ENCODE data around the gene OR2K2.
"Not testable (repeated sequence)": the region's sequence is repeated elsewhere in the genome, so short reads cannot be mapped to it uniquely, and the experiment has no call there.

The OR2K2 gene

DNA sequence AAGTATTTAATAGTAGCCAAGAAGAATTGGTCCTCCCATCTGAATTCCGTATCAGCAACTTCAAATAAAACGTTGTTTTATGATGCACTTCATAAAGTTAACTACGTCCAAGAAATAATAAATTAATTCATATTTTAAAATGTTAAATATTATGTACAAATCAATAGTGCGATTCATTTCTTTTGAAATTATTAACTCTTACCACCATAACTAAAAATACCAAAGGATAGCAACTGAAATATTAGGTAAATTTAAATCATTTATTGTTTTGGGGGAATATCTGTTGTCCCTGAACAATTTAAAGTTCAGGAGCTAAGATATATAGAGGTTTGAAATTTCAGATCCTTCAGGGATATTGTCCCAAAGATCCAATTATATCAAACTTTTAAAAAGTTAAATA, at the start of gene OR2K2:
TSS of gene OR2K2 (minus strand) at position 101 of the 400 bp plus-strand sequence. CDS start 1,791 bp downstream, outside the sequence.
- no peak for DNase-seq

GRCh38 chr9:111375817-111376564, 46.0 kb upstream of the OR2K2 start:
- peak; percentile 12 for DNase-seq

DNA sequence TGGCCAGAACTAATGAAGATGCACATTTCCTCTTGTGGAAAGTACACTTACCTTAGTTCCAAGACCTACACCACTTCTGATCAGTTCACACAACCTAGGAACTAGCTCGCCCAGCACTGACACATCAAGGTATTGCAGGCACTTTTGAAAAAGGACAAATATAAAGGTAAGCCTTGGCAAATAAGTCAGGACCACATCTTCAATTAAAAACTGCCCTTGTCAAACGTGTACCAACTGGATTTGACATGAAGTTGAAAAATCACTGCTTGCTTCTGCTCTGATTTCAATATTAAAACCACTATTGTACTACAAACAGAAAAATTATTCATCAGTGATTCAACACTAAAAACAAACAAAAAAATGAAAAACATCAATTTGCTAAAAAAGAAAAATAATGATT, 45.0 kb upstream of the OR2K2 start:
- no peak for DNase-seq

GRCh38 chr9:111372297-111372696, 42.3 kb upstream of the OR2K2 start:
- no peak for DNase-seq

DNA sequence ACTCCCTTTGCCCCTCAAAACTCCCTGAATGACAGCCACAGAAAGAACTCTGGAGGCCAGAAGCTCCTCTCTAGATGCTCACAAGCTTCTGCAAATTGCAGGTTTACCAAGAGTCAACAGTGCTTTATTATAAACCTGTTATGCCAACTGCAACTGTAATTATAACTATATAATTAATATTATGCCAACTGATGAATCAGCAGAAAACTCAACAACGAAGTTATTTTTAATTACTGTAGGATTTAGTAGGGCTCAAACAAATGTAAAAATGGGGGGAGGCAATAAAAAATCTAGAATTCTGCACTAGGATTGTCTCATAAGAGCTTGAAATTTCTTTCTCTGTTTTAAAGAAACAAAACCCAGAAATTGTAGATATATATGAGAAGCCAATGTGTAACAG, 37.0 kb upstream of the OR2K2 start:
- DNase-seq = no peak

DNA sequence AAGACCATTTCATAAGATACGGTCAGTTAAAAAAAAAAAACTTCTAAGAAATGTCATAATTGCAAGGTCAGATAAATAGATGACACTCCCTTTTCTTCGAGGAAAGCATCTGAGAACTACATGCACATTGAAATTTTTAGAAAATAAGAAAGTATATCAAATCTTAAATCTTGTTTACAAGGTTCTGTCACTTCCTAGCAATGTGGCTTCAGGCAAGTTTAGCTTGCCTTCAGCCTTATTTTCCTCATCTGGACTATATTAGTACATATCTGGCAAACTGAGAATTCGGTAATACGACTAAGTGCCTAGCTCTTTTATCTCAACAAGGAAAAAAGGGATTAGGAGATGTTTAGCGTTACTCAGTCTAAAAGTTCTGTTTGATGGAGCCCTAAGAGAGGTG, 32.5 kb upstream of the OR2K2 start:
- DNase-seq = no peak

DNA sequence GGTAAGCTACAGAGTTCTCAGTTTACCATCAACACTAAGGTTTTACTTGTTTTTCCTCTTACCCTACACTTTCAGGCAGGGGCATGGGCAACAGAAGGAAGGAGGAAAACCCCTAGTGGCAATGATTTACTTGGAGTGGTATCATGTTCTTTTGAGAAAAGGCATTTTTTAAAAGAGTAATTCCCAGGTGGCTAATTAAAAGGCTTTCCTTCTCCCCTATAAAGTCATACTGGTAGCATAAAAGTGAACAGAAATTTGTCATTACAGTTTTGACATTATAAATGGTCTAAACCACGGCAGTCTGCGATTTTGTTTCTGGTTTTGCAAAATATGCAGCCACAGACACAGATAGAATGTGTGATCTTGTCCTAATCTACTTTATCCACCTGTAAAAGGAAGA, 30.9 kb upstream of the OR2K2 start:
- DNase-seq = no peak

- peak; percentile 76 for DNase-seq
Measured at GRCh38 chr9:111356481-111357244, 26.6 kb upstream of the OR2K2 start.

GRCh38 chr9:111352545-111352944, 22.5 kb upstream of the OR2K2 start:
- DNase-seq = no peak

DNA sequence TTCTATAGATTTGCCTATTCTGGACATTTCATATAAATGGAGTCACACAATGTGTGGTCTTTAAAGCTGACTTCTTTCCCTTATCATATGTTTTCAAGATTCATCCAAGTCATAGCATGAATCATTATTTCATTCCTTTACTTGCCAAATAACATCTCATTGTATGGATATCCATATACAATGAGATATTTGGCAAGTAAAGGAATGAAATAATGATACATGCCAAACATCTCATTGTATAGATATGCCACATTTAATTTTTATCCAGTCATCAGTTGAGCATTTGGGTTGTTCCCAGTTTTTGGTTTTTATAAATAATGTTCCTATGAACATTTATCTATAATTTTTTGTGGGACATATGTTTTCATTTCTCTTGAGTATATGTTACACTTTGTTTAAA, 20.5 kb upstream of the OR2K2 start:
- no peak for DNase-seq

- DNase-seq = no peak
Measured at GRCh38 chr9:111349766-111350165, 19.7 kb upstream of the OR2K2 start.

DNA sequence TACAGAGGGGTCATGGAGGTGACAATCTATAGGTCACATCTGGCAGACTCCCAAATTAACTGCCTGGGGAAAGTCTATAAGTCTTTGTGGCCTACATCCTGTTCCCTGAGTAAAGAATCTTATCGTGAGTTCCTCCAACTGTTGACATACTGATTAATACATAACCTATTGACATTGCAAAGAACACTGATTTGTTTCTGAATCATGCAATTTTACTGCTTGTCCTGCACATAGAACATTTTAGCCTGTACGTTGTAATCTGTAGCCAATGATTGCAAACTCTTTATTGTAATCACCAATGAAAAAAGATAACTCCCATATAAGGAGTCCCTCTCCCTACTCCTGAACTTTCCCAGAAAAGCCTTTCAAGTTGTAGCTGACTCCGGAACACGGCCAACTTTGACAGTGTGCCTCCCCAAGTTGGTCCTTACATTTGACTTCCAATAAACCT, 18.8 kb upstream of the OR2K2 start:
- DNase-seq = no peak

DNA sequence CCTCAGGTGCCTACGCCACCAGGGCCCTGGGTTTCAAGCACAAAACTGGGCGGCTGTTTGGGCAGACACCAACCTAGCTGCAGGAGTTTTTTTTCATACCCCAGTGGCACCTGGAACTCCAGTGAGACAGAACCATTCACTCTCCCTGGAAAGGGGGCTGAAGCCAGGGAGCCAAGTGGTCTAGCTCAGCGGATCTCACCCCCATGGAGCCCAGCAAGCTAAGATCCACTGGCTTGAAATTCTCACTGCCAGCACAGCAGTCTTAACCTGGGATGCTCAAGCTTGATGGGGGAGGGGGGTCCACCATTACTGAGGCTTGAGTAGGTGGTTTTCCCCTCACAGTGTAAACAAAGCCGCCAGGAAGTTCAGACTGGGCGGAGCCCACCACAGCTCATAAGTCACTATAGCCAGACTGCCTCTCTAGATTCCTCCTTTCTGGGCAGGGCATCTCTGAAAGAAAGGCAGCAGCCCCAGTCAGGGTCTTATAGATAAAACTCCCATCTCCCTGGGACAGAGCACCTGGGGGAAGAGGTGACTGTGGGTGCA, 4.4 kb upstream of the OR2K2 start:
- not testable (repeated sequence) for DNase-seq

DNA sequence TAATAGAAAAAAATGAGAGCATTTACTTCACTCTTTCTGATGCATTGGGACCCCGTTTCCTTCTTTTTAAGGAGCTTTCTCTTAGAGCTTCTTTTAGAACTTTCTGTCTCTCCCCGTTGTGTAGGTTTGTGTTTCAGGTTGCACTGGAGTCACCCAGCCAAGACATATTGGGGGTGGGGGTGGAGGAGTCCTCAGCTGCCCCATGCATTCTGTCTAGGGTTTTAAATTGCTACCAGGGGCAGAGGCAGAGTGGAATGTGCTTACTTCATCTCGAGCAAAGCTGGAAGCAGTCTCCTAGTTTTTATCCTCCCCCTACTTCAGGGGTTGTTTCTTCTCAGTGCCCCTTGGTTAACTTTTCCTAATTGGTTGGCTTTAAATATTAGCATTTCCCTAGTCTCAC, 9.4 kb downstream of the OR2K2 start:
- no peak for DNase-seq

GRCh38 chr9:111316796-111317195, 13.2 kb downstream of the OR2K2 start:
- no peak for DNase-seq

DNA sequence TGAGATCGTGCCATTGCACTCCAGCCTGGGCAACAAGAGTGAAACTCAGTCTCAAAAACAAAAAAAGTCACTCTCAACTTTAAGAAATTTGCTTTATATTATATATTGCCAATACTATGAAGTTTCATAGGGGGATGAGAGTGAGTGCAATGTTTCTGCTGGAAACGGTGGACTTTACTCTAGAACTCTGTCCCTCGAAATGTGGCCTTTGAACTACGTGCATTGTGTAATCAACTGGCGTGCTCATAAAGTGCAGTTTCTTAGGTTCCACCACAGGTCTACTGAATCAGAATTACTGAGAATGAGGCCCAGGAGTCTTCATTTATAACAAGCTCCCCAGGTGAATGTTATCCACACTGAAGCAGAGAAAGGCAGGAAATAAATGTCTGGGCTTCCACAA, 24.1 kb downstream of the OR2K2 start:
- DNase-seq = no peak

DNA sequence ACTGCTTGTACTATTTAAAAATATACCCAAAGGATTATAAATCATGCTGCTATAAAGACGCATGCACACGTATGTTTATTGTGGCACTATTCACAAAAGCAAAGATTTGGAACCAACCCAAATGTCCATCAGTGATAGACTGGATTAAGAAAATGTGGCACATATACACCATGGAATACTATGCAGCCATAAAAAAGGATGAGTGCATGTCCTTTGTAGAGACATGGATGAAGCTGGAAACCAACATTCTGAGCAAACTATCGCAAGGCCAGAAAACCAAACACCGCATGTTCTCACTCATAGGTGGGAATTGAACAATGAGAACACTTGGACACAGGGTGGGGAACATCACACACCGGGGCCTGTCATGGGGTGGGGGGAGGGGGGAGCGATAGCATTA, 26.0 kb downstream of the OR2K2 start:
- not testable (repeated sequence) for DNase-seq

DNA sequence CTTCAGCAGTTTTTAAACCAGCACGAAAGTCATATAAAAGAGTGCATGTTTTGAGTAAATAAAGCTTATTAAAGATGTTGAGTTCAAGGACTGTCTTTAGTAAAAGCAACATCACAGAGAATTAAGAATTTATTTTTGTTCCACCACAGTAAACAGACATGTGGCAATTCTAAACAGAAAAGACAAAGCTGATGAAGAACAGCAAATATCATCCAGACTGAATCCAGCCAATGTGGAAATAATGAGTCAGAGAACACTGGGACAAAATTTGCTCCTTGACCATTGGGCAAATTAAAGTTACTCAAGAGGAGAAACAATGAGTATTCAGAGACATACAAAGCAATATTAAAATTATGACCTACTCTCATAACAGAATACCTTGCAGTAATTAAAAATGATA, 28.8 kb downstream of the OR2K2 start:
- DNase-seq = no peak

GRCh38 chr9:111300140-111300735, 29.8 kb downstream of the OR2K2 start:
- DNase-seq = no peak

DNA sequence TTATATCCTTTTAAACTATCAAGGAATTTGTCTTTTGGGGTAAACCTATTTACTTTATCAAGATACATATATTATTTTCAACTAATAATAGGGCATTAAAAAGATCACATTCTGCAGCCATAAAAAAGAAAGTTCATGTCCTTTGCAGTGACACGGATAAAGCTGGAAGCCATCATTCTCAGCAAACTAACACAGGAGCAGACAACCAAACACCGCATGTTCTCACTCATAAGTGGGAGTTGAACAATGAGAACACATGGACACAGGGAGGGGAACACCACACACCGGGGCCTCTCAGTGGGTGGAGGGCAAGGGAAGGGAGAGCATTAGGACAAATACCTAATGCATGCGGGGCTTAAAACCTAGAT, 30.4 kb downstream of the OR2K2 start:
- DNase-seq = not testable (repeated sequence)

DNA sequence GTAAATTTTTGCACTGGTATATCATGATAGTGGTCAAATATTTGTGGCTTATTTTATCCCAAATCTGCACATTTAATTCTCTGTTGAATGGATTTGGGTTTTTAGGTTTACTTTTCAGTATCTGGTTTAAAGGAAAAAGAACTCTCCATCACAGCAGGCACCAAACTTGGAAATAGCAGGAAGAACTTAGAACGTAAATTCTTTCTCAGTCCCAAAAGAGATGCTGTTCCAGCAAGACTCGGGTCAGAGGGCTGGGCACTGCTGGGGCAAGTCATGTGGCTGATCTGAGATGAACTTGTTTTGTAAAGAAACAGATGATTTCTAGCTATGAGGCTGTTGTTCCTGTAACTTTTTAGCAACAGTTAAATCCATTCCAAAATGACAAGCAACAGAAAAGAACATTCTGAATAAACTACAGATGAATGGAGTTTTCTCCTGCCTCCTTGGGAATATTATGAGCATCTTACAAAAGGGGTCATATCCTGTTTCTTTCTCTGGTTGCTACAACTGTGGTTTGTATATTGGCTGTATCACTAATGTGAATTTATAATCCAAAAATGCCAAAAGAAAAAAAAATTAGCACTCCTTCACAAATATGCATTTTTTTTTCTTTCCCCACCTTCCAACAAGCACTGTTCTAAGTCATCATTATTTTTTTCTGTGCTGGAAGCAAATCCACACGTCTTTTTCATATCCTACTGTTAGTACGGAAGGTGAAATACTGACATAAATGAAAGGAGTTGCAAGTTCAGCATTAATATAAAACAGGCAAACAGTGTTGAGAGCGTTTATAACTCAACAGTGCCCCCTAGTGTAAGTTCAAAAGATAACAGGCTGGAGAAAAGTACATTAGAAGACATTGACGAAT, 31.1 kb downstream of the OR2K2 start:
- DNase-seq = peak; percentile 41

DNA sequence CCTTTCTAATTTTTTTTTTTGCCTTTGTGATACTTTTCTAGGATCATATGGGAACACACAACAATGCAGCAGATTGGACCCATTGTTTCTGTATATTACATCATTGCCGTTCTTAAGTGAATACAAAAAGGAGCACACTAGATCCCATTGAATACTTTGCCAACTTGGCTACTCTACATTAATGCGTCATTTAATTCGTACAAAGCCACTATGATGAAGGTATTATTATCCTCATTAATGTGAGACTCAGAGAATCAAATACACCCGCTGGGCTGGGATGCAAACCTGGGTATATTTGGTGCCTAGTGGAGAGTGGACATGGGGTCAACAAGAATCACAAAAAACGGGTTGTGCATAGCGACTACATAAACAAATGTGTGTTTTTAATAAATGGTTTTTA, 31.9 kb downstream of the OR2K2 start:
- DNase-seq = no peak

Measured in NCI-H226 (cell line).